Endothelial cell of umbilical vein (primary cell): Measurements from ENCODE around the gene KIFC3. TPM values are rescaled to one million over a fixed set of nuclear protein-coding genes. Genes with fewer than 3 reads are reported as not detected.

Source experiments
- BruUV-seq: library from RNA; stranded (reverse); fragments of 400-500 nt; replicated peaks from 2 replicates; lab custom pipeline; 2021; lab: Mats Ljungman, UMichigan
- CTCF ChIA-PET: fragments of 300-600, 350-600 bp; sonication (Branson Sonifier 250); formaldehyde crosslinking; loops from one replicate; lab custom pipeline; 2021; ENCODE audit warnings: antibody characterized with exemption, inconsistent platforms; lab: Charles Lee
- POLR2A ChIA-PET: fragments of 300-600, 350-600 bp; sonication (Branson Sonifier 250); formaldehyde crosslinking; loops from one replicate; lab custom pipeline; 2021; ENCODE audit warnings: antibody characterized with exemption, inconsistent platforms; lab: Charles Lee
- DNase-seq: peaks from one replicate; pipeline ENCODE4 v3.0.0-alpha.2; 2011; ENCODE audit warnings: low read depth, low spot score
- FAIRE-seq: peaks from 2 replicates; lab custom pipeline; 2011; peaks lifted over from hg19 to GRCh38; lab: Jason Lieb, UNC
- H2AFZ ChIP-seq: 2 replicates; pipeline ENCODE4 v1.6.0; 2012; ENCODE audit warnings: low read depth, low read length, control low read depth, inconsistent platforms
- H3K27ac ChIP-seq: 2 replicates; pipeline ENCODE4 v1.5.1; 2011; ENCODE audit warnings: low read depth, mild to moderate bottlenecking, control low read depth, low read length, moderate library complexity; ENCODE audit not compliant: insufficient read depth
- H3K27me3 ChIP-seq, 2 experiments: 2 replicates each; pipeline versions ENCODE4 v1.6.0 to v1.6.1; 2011; ENCODE audit warnings: low read length in 2 of 2, mixed read lengths in 1 of 2; ENCODE audit not compliant: control insufficient read depth in 2 of 2, insufficient read depth in 2 of 2
- H3K36me3 ChIP-seq, 2 experiments: 2 replicates in 1 of 2; 3 replicates in 1 of 2; pipeline ENCODE4 v1.5.1; 2011; ENCODE audit warnings: low read length in 2 of 2, mild to moderate bottlenecking in 1 of 2, moderate library complexity in 1 of 2; ENCODE audit not compliant: control insufficient read depth in 2 of 2, insufficient read depth in 2 of 2; ENCODE audit errors: extremely low read depth in 1 of 2
- H3K4me1 ChIP-seq: 3 replicates; pipeline ENCODE4 v1.5.1; 2011; ENCODE audit warnings: mild to moderate bottlenecking, low read length; ENCODE audit not compliant: control insufficient read depth, insufficient read depth; ENCODE audit errors: extremely low read depth
- H3K4me2 ChIP-seq: 2 replicates; pipeline ENCODE4 v1.6.1; 2011; ENCODE audit warnings: low read length, control low read depth, mixed read lengths; ENCODE audit not compliant: insufficient read depth
- H3K4me3 ChIP-seq, 3 experiments: fragments of 200-600 bp in 1 of 3; sonication (generic), shearing (Covaris generic) in 1 of 3; replicated peaks in 1 of 3; 2 replicates each; pipeline ENCODE4 v1.5.1; 2011 to 2016; ENCODE audit warnings: control low read depth in 3 of 3, low read length in 3 of 3, mild to moderate bottlenecking in 2 of 3, inconsistent platforms in 1 of 3, low read depth in 1 of 3, moderate library complexity in 1 of 3; ENCODE audit not compliant: insufficient read depth in 1 of 3
- H3K79me2 ChIP-seq: 2 replicates; pipeline ENCODE4 v1.6.0; 2012; ENCODE audit warnings: low read length, inconsistent platforms; ENCODE audit not compliant: control insufficient read depth, insufficient read depth
- H3K9ac ChIP-seq: replicated peaks from 2 replicates; pipeline ENCODE3; 2011; ENCODE audit warnings: low read length, control low read depth; ENCODE audit not compliant: insufficient read depth; ENCODE audit errors: extremely low read depth
- H3K9me1 ChIP-seq: replicated peaks from 3 replicates; pipeline ENCODE4 v1.6.0; 2011; ENCODE audit warnings: mild to moderate bottlenecking, low read length; ENCODE audit not compliant: control insufficient read depth, insufficient read depth; ENCODE audit errors: extremely low read depth
- H3K9me3 ChIP-seq: replicated peaks from 2 replicates; pipeline ENCODE4 v1.5.1; 2012; ENCODE audit warnings: low read length, inconsistent platforms; ENCODE audit not compliant: control insufficient read depth, insufficient read depth
- H4K20me1 ChIP-seq: replicated peaks from 2 replicates; pipeline ENCODE3; 2011; ENCODE audit warnings: mild to moderate bottlenecking, low read length; ENCODE audit not compliant: control insufficient read depth, insufficient read depth; ENCODE audit errors: extremely low read depth
- EZH2 ChIP-seq: IDR thresholded peaks from 2 replicates; pipeline ENCODE4 v1.6.1; 2012; ENCODE audit warnings: borderline replicate concordance, low read depth, mild to moderate bottlenecking, moderate library complexity, low read length, inconsistent platforms; ENCODE audit not compliant: severe bottlenecking
- FOS ChIP-seq: IDR thresholded peaks from 2 replicates; pipeline ENCODE4 v1.6.1; 2011; ENCODE audit warnings: mild to moderate bottlenecking, low read length, moderate library complexity, borderline replicate concordance; ENCODE audit not compliant: insufficient read depth
- GATA2 ChIP-seq: IDR thresholded peaks from 2 replicates; pipeline ENCODE4 v1.7.0; 2011; ENCODE audit warnings: low read depth, mild to moderate bottlenecking, moderate library complexity, mixed read lengths, low read length; ENCODE audit not compliant: insufficient read length, insufficient read depth
- MYC ChIP-seq: IDR thresholded peaks from one replicate; pipeline ENCODE4 v1.6.1; 2011; ENCODE audit warnings: mild to moderate bottlenecking, low read depth, low read length
- POLR2A ChIP-seq: IDR thresholded peaks from 2 replicates; pipeline ENCODE4 v1.6.1; 2012; ENCODE audit warnings: low read depth, mild to moderate bottlenecking, control low read depth, low read length
- POLR2AphosphoS5 ChIP-seq: IDR thresholded peaks from 2 replicates; pipeline ENCODE4 v1.6.1; 2012; ENCODE audit warnings: low read depth, mild to moderate bottlenecking, control low read depth, low read length, moderate library complexity; ENCODE audit not compliant: insufficient read depth
- dilution Hi-C: fragments of 300-500 bp; cut with MboI; formaldehyde crosslinking; loops from one replicate; pipeline ENCODE4 v1.15.0; 2019; ENCODE audit warnings: low sequenced_read_pairs; ENCODE audit not compliant: extremely low pct_ligation_motif_present
- intact Hi-C: fragments of 100-400 bp; cut with micrococcal nuclease; formaldehyde crosslinking; loops from one replicate; pipeline ENCODE4 v1.10.0; 2022
- polyA plus RNA-seq, 4 experiments: library from polyadenylated mRNA; depleted of rRNA in 3 of 4; stranded (reverse) in 3 of 4; unstranded in 1 of 4; fragments of >200 nt; gene quantifications; 2 replicates each; pipeline versions ENCODE4 v1.2.1 to v1.2.3, GENCODE V29; 2011 to 2012; ENCODE audit warnings: missing spikeins in 1 of 4
- total RNA-seq: library from RNA; stranded (reverse); gene quantifications from 2 replicates; pipeline ENCODE4 v1.2.3, GENCODE V29; 2021
- TF ChIP-seq, protein P1 (sequence below): IDR thresholded peaks from 2 replicates; pipeline ENCODE4 v1.6.1; 2011; ENCODE audit not compliant: insufficient read depth, insufficient read length
- TF ChIP-seq, protein P2 (sequence below), 2 donors: IDR thresholded peaks; 1 replicate in 1 of 2; 2 replicates in 1 of 2; pipeline ENCODE4 v1.5.1; 2011; ENCODE audit warnings: low read length in 2 of 2, mild to moderate bottlenecking in 2 of 2, moderate library complexity in 2 of 2, control low read depth in 1 of 2, inconsistent platforms in 1 of 2, low read depth in 1 of 2; ENCODE audit not compliant: insufficient read depth in 1 of 2; ENCODE audit errors: extremely low read depth in 1 of 2

KIFC3 gene
- total and polyA plus RNA-seq, 2 donors (not counting 3 experiments of a cell fraction or from before 2014, with no cell fraction given): 36.3 to 62.2 TPM

DNA sequence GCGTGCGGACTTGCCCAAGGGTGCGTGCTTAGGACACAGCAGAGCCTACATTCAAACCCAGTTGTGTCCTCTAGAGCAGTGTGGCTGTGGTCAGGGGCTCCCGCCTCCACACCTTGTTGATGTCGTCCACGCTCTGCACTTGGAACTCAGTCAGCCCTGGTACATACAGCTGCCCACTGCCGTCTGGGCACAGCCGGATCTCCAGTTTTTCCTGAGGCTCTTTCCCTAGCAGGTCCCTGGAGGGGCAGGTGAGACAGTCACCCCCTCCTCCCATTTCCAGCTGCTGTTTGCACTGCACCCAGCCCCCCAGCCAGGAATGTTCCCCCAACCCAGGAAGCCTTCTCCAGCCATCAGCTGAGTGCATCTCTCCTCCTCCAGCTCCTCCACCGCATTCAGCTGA, 41.0 kb downstream of the KIFC3 start:
- Histone ChIP-seq H3K9ac (no peak overlapping the region), H3K4me2 (no peak overlapping the region), H3K27me3 (no peaks in the 10 kb centered on the region), H3K27ac (no peak overlapping the region), H3K4me1 (peaks cover 4% of the 10 kb centered on the region), H3K79me2 (no peaks in the 10 kb centered on the region), H3K36me3 (peaks cover 0 to 32% of the 10 kb centered on the region in 2 experiments), H3K9me3 (no peaks in the 10 kb centered on the region), H4K20me1 (no peaks in the 10 kb centered on the region), H3K4me3 (no peak overlapping the region), H3K9me1 (no peaks in the 10 kb centered on the region), H2AFZ (no peak overlapping the region)
- FAIRE-seq: no peak
- no peak for DNase-seq
- no TSS peak for BruUV-seq
- intact Hi-C loops: no loop called here
- ChIA-PET POLR2A (no interaction called here), CTCF (no interaction called here)
- dilution Hi-C loops: no loop called here
- TF ChIP-seq EZH2 (no peak), MYC (no peak), GATA2 (no peak), POLR2AphosphoS5 (no peak), FOS (no peak), POLR2A (no peak)
- TF ChIP-seq, protein P1, sequence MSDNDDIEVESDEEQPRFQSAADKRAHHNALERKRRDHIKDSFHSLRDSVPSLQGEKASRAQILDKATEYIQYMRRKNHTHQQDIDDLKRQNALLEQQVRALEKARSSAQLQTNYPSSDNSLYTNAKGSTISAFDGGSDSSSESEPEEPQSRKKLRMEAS: no peak
- TF ChIP-seq, protein P2, sequence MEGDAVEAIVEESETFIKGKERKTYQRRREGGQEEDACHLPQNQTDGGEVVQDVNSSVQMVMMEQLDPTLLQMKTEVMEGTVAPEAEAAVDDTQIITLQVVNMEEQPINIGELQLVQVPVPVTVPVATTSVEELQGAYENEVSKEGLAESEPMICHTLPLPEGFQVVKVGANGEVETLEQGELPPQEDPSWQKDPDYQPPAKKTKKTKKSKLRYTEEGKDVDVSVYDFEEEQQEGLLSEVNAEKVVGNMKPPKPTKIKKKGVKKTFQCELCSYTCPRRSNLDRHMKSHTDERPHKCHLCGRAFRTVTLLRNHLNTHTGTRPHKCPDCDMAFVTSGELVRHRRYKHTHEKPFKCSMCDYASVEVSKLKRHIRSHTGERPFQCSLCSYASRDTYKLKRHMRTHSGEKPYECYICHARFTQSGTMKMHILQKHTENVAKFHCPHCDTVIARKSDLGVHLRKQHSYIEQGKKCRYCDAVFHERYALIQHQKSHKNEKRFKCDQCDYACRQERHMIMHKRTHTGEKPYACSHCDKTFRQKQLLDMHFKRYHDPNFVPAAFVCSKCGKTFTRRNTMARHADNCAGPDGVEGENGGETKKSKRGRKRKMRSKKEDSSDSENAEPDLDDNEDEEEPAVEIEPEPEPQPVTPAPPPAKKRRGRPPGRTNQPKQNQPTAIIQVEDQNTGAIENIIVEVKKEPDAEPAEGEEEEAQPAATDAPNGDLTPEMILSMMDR (IDR thresholded peaks at IDR 0.05; ENCODE audit: extremely low read depth in 1 of 2, insufficient read depth in 1 of 2, low read depth in 1 of 2, low read length in 2 of 2): no peak
